AG09309 (cell line): ENCODE results near the gene WNT6.

Experiments
- DNase-seq: peaks from one replicate; pipeline ENCODE4 v3.0.0-alpha.2; 2010; ENCODE audit warnings: low read depth
- H3K4me3 ChIP-seq: 2 replicates; pipeline ENCODE4 v1.5.1; 2011; ENCODE audit warnings: mild to moderate bottlenecking, low read depth, low read length, moderate library complexity; ENCODE audit not compliant: control insufficient read depth
- TF ChIP-seq, protein P1 (sequence below): IDR thresholded peaks from 2 replicates; pipeline ENCODE4 v1.5.1; 2011; ENCODE audit warnings: mild to moderate bottlenecking, low read depth, low read length, inconsistent platforms; ENCODE audit not compliant: insufficient read depth, control insufficient read depth; ENCODE audit errors: missing control alignments

WNT6 gene

DNA sequence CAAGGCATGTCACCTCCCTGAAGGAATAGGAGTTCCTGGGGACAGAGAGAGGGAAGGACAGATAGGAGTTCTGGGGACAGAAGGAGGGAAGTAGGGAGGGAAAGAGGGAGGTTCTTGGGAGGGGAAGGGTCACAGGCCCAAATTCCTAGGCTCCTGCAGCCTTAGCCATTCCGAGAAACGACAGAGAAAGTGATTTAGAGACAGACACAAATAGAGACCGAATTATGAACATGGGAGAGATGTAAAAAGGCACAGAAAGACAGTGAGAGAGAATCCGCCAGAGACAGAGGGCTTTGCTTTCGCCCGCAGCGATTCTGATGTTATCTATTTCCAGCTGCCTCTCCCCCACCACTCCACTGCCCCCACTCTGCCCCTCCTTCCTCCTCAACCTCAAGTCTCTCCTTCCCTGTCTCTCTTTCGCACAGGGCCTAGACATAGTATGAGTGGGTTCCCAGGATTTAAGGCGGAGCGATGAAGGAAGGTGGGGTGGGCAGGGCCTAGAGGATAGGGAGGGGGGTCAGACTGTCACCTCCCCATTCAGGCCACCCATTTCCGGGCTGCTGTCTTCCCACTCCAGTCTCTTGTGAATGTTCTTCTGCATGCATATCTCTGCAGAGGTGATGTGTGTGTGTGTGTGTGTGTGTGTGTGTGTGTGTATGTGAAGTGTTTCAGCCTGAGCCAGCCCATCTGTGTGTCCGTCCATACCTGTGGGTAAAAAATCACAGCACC is 3.3 kb upstream of the WNT6 start:
- no peak overlapping the region for H3K4me3 ChIP-seq
- TF ChIP-seq, protein P1, sequence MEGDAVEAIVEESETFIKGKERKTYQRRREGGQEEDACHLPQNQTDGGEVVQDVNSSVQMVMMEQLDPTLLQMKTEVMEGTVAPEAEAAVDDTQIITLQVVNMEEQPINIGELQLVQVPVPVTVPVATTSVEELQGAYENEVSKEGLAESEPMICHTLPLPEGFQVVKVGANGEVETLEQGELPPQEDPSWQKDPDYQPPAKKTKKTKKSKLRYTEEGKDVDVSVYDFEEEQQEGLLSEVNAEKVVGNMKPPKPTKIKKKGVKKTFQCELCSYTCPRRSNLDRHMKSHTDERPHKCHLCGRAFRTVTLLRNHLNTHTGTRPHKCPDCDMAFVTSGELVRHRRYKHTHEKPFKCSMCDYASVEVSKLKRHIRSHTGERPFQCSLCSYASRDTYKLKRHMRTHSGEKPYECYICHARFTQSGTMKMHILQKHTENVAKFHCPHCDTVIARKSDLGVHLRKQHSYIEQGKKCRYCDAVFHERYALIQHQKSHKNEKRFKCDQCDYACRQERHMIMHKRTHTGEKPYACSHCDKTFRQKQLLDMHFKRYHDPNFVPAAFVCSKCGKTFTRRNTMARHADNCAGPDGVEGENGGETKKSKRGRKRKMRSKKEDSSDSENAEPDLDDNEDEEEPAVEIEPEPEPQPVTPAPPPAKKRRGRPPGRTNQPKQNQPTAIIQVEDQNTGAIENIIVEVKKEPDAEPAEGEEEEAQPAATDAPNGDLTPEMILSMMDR, result no peak
- no peak for DNase-seq

DNA sequence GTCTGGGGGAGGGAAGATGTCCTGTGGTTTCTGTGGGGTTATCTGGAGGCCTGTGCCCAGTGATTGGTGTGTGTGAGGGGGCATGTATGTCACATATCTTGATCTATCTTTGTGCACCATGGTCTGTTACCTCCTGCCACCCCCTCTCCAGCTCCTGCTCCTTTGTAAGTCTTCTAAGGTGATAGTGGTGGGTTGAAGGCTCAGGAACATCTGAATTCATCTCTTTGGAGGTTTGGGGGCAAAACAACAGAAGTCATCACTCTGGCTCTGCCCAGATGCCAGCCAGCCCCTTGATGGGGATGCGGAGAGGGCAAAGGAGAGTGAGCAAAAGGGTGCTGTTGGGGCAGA is 2.7 kb upstream of the WNT6 start:
- no peak for DNase-seq
- no peak overlapping the region for H3K4me3 ChIP-seq

DNA sequence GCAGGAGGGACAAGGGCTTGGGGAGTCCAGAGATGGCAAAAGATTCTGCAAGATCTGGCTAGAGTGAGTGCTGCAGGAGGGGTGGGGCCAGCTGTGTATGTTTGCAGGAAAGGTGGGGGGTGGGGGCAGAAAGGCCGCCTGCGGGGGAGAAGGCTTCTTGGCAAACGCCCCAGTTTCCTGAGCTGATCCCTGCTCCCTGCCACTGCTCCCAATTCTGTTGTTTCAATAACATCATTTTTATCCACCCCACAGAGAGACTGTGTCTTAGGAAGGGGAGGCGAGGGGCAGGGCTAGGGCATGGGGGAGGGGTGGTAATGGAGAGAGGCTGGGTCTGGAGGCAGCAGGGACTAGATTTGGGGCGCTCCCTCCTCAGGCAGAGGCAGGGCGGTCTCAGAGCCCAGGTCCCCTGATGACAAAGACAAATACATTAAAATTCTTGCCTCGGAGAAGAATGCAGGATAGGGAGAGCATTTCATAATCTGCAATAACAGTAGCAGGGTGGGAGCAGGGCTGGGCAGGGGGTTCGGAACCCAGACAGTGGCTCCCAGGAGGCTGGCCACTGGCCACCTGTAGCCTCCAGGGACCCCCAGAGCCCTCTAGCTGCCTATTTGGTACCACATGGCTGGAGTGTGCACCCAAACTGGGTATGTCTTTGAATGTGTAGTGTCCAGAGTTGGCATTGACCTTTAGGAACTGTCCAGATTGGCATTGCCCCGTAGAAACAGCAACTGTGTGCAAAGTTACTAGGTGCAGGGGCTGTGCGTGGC is 2.1 kb upstream of the WNT6 start:
- no peak overlapping the region for H3K4me3 ChIP-seq
- TF ChIP-seq, protein P1, result no peak
- DNase-seq, result no peak

More for the DNA sequence above, 2.7 kb upstream of the WNT6 start:
- TF ChIP-seq, protein P1, result no peak

DNA sequence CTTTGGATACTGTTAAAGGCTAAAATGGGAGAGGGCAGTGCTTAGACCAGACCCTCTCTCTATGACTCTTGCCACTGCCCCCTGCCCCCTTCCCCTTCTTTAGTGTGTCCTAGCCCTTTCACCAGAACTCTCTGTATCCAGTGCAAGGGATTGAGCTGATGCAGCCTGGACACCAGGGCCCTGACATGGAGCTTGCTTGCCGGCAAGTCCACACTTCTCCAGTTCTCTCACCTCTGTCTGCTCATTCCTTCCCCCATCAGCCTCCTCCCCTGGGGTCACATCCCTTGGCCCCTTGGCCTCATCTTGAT is 1.5 kb upstream of the WNT6 start:
- no peak for DNase-seq

DNA sequence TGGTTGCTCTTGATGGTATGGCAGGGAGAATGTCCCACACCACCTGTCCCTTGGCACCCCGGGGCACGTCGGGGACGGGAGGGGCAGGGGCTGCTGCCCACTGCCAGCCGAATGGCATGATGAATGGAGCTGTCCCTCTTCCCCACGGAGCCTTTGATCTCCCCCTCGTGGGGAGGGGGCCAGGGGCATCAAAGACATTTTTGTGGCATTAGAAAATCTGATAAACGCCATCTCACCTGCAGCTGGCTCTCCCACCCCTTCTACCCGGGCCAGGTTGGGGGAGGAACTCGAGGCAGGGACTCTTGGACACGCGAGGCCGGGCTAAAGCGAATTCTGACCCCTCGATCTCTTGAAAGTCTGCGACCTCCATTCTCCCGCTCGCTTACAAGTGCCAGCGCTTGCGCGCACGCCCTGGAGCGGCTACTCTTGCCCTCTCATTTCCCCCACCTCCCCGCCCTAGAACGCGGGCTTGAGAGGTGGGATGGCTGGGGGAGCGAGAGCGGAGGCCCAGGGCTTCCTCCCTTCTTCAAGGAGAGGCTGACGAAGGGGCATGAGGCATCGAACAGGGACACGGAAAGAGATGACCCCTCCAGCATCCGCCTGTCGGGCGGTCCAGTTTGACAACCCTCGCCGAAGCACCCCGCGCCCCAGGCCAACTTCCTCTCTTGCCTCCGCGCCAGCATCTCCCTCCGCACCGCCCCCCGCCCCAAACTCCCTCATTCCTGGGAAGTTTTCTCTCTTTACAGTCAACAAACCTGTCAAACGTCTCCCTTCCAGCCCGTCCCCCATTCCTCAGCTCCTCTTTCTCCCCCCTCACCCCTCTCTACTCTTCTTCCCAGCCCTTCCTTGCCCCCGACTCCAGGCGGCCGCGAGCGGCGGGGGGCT is 692 bp upstream of the WNT6 start:
- no peak overlapping the region for H3K4me3 ChIP-seq
- no peak for DNase-seq
- TF ChIP-seq, protein P1, result no peak

More for the DNA sequence above, 1.5 kb upstream of the WNT6 start:
- no peak overlapping the region for H3K4me3 ChIP-seq
- TF ChIP-seq, protein P1, result no peak

DNA sequence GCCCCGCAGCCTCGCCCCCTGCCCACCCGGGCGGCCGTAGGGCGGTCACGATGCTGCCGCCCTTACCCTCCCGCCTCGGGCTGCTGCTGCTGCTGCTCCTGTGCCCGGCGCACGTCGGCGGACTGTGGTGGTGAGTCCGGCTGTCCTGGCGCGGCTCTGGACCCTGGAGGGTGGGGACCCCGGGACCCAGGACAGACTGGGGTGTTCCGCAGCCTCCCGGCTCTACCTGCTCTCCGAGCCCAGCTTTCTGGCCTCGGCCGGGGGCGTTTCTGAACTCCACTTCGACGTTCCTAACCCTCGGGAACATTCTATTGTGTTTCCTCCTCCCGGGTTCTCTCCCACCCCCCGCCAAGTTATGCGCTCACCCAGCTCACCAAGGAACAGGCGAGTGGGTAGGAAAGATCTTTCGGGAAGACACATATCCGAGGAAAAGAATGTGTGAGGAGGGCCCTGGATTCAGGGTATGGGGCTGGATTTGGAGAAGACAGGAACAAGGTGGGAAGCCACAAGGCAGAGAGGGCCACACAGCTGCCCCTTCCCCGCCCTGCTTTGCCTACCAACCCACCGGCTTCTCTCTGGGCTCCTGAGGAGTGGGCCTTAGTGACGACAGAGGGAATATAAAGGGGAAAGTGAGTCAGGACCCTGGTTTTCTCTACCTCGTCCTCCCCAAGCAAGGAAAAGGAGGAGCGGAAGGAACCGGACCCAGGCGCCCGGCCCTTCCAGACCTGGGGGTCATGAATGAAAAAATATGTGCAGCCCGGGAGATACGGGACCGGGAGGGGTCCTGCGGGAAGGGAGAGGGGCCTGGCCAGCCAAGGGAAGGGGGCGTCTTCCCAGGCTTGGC is 605 bp downstream of the WNT6 start:
- H3K4me3 ChIP-seq, result no peak overlapping the region; the same call in 1 of the 2 replicates
- TF ChIP-seq, protein P1, result no peak
- DNase-seq, result no peak
